IPS-11a (cell line): Measurements from ENCODE around the gene GNGT1.

Experiments used
- H3K4me3 ChIP-seq: one replicate; pipeline ENCODE4 v1.5.1; 2013; ENCODE audit warnings: low read depth, low read length, control low read depth

GNGT1 gene

GRCh38 chr7:93938293-93938692 lies 31.9 kb downstream of the GNGT1 start:
- no peak overlapping the region for H3K4me3 ChIP-seq

GRCh38 chr7:93941945-93942344 lies 35.6 kb downstream of the GNGT1 start:
- no peak overlapping the region for H3K4me3 ChIP-seq

GRCh38 chr7:93943816-93944540 lies 37.6 kb downstream of the GNGT1 start:
- no peak overlapping the region for H3K4me3 ChIP-seq

- H3K4me3 ChIP-seq, result no peak overlapping the region
Observed at GRCh38 chr7:93944673-93945072, 38.3 kb downstream of the GNGT1 start.

GRCh38 chr7:93945083-93945482 lies 38.7 kb downstream of the GNGT1 start:
- H3K4me3 ChIP-seq, result no peak overlapping the region

- no peak overlapping the region for H3K4me3 ChIP-seq
Observed at GRCh38 chr7:93945756-93946535, 39.6 kb downstream of the GNGT1 start.

GRCh38 chr7:93948106-93948505 lies 41.7 kb downstream of the GNGT1 start:
- H3K4me3 ChIP-seq, result no peak overlapping the region

GRCh38 chr7:93948873-93949272 lies 42.5 kb downstream of the GNGT1 start:
- H3K4me3 ChIP-seq, result no peak overlapping the region

- H3K4me3 ChIP-seq, result no peak overlapping the region
Observed at GRCh38 chr7:93949423-93949822, 43.1 kb downstream of the GNGT1 start.

- H3K4me3 ChIP-seq, result no peak overlapping the region
Observed at GRCh38 chr7:93955304-93955703, 48.9 kb downstream of the GNGT1 start.

GRCh38 chr7:93957767-93958166 lies 51.4 kb downstream of the GNGT1 start:
- no peak overlapping the region for H3K4me3 ChIP-seq

- no peak overlapping the region for H3K4me3 ChIP-seq
Observed at GRCh38 chr7:93958216-93958615, 51.8 kb downstream of the GNGT1 start.

GRCh38 chr7:93958651-93959050 lies 52.3 kb downstream of the GNGT1 start:
- no peak overlapping the region for H3K4me3 ChIP-seq
